Neutrophil (primary cell): ENCODE results near the gene HOXC10.
A peak's percentile ranks its signal among the peaks of the same experiment; 100 is the strongest.

Experiments used
- H3K27ac ChIP-seq: fragments of 200-600 bp; sonication (generic); 2 replicates; pipeline ENCODE4 v1.5.1; 2016; ENCODE audit warnings: mild to moderate bottlenecking, moderate library complexity
- H3K27me3 ChIP-seq: fragments of 200-600 bp; sonication (generic); 2 replicates; pipeline ENCODE4 v1.6.0; 2016; ENCODE audit warnings: mild to moderate bottlenecking
- H3K36me3 ChIP-seq: fragments of 200-600 bp; sonication (generic); 2 replicates; pipeline ENCODE4 v1.5.1; 2017
- H3K4me1 ChIP-seq, 2 experiments: fragments of 200-600 bp in 1 of 2; sonication (generic) in 1 of 2; 1 replicate in 1 of 2; 2 replicates in 1 of 2; pipeline versions ENCODE4 v1.5.1 to v1.6.1; 2013 to 2016; ENCODE audit warnings: low read depth in 1 of 2, low read length in 1 of 2, mild to moderate bottlenecking in 1 of 2, moderate library complexity in 1 of 2; ENCODE audit not compliant: control insufficient read depth in 1 of 2, insufficient read depth in 1 of 2
- H3K4me3 ChIP-seq, 2 experiments: fragments of 200-600 bp in 1 of 2; sonication (generic) in 1 of 2; 1 replicate in 1 of 2; 2 replicates in 1 of 2; pipeline ENCODE4 v1.5.1; 2013 to 2016; ENCODE audit warnings: low read depth in 1 of 2, low read length in 1 of 2, mild to moderate bottlenecking in 1 of 2, moderate library complexity in 1 of 2
- H3K9me3 ChIP-seq: fragments of 200-600 bp; sonication (generic); 2 replicates; pipeline ENCODE4 v1.5.1; 2016
- TF ChIP-seq, protein P1 (sequence below): fragments of 200-600 bp; sonication (generic); IDR thresholded peaks from 2 replicates; pipeline ENCODE4 v1.5.1; 2016; ENCODE audit warnings: antibody characterized with exemption

The HOXC10 gene

DNA sequence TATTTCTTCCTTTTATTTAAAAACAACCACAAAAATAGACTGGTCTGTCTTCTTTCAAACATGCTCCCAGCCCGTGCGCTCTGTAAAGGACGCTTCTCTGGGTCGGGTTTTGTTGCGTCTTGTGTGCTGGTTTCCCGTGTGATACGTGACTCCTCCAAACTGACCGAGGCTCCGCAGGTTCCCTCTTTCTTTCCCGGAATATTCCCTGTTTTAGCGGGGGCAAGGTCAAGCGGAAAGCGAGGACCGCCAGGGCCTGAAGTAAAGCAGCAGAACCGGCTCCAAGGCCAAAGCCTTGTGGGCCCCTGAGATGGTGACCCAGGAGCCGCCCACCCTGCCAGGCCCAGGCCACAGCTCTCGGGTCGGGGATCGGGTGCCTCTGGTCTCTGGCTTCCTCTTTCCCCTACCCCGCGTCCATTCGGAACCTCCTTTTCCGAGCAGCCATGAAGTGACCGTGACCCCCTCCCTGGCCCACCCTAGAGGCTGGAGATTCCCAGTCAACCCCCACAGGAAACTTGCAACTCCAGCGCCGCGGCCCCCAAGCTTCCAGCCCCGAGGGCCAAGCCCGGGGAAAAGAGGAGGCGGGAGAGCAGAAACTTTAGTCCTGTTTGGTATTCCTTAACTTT, 885 bp upstream of the HOXC10 start:
- peak overlapping the region in 1 of 2 experiments; percentile 10 for H3K4me3 ChIP-seq
- no peaks in the 10 kb centered on the region for H3K36me3 ChIP-seq
- TF ChIP-seq, protein P1, sequence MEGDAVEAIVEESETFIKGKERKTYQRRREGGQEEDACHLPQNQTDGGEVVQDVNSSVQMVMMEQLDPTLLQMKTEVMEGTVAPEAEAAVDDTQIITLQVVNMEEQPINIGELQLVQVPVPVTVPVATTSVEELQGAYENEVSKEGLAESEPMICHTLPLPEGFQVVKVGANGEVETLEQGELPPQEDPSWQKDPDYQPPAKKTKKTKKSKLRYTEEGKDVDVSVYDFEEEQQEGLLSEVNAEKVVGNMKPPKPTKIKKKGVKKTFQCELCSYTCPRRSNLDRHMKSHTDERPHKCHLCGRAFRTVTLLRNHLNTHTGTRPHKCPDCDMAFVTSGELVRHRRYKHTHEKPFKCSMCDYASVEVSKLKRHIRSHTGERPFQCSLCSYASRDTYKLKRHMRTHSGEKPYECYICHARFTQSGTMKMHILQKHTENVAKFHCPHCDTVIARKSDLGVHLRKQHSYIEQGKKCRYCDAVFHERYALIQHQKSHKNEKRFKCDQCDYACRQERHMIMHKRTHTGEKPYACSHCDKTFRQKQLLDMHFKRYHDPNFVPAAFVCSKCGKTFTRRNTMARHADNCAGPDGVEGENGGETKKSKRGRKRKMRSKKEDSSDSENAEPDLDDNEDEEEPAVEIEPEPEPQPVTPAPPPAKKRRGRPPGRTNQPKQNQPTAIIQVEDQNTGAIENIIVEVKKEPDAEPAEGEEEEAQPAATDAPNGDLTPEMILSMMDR, result no peak
- H3K27ac ChIP-seq, result no peak overlapping the region
- H3K9me3 ChIP-seq, result no peaks in the 10 kb centered on the region
- H3K27me3 ChIP-seq, result peaks cover 100% of the 10 kb centered on the region
- peaks cover 17 to 31% of the 10 kb centered on the region in 2 experiments for H3K4me1 ChIP-seq

DNA sequence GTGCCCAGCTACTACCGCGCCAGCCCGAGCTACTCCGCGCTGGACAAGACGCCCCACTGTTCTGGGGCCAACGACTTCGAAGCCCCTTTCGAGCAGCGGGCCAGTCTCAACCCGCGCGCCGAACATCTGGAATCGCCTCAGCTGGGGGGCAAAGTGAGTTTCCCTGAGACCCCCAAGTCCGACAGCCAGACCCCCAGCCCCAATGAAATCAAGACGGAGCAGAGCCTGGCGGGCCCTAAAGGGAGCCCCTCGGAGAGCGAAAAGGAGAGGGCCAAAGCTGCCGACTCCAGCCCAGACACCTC, 697 bp downstream of the HOXC10 start:
- TF ChIP-seq, protein P1, result no peak
- peaks cover 100% of the 10 kb centered on the region for H3K27me3 ChIP-seq
- H3K4me3 ChIP-seq, result no peak overlapping the region

GRCh38 chr12:53985994-53986685, 1.2 kb downstream of the HOXC10 start:
- Histone ChIP-seq H3K27me3 (peaks cover 100% of the 10 kb centered on the region), H3K27ac (no peak overlapping the region), H3K9me3 (no peaks in the 10 kb centered on the region), H3K4me1 (peaks cover 17 to 31% of the 10 kb centered on the region in 2 experiments), H3K36me3 (no peaks in the 10 kb centered on the region), H3K4me3 (no peak overlapping the region)
- TF ChIP-seq, protein P1, result no peak

More for the DNA sequence above, 697 bp downstream of the HOXC10 start:
- Histone ChIP-seq H3K4me1 (peaks cover 17 to 31% of the 10 kb centered on the region in 2 experiments), H3K27ac (no peak overlapping the region), H3K9me3 (no peaks in the 10 kb centered on the region), H3K36me3 (no peaks in the 10 kb centered on the region)

- TF ChIP-seq, protein P1, result no peak
- H3K36me3 ChIP-seq, result no peaks in the 10 kb centered on the region
- peaks cover 17 to 31% of the 10 kb centered on the region in 2 experiments for H3K4me1 ChIP-seq
- H3K9me3 ChIP-seq, result no peaks in the 10 kb centered on the region
- peaks cover 100% of the 10 kb centered on the region for H3K27me3 ChIP-seq
- no peak overlapping the region for H3K4me3 ChIP-seq
- no peak overlapping the region for H3K27ac ChIP-seq
Measured at GRCh38 chr12:53986686-53987483, 1.9 kb downstream of the HOXC10 start.

DNA sequence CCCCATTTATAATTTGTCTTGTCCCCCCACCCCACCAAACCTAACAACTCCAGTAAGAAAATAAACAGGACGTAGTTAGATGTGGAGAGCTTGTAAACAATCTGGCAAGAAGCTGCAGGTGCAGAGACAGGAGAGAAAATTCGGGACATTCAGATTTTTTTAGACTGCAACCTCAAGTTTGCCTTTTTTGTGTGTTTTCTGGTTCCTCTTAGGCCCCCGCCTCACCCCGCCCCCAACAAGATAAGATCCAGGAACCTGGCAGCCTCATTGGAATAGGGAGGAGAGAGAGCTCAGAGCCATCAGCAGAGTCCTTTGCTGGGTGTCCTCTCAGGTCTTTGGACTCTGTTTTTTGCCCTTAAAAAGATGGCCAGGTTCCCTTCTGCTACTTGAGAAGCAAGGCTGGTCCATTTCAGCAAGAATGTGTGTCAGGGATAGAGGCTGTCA, 2.9 kb downstream of the HOXC10 start:
- Histone ChIP-seq H3K4me1 (peaks cover 17 to 31% of the 10 kb centered on the region in 2 experiments), H3K9me3 (no peaks in the 10 kb centered on the region), H3K36me3 (no peaks in the 10 kb centered on the region), H3K27me3 (peaks cover 100% of the 10 kb centered on the region), H3K4me3 (no peak overlapping the region), H3K27ac (no peak overlapping the region)
- TF ChIP-seq, protein P1, result no peak
